ENCODE measurements around the gene RPS6KB1.
"Not testable (repeated sequence)": the region's sequence is repeated elsewhere in the genome, so short reads cannot be mapped to it uniquely, and the experiment has no call there.

Gene RPS6KB1

GRCh38 chr17:59892924-59893675 lies at the start of gene RPS6KB1, which contains the start of gene TUBD1:
TSS of gene RPS6KB1 (plus strand) at chr17:59893121. CDS start at chr17:59893185, 64 bp downstream.
TSS of gene TUBD1 (minus strand) at chr17:59892943. CDS start at chr17:59891002, 1,941 bp downstream.
- peak; percentile 95 for DNase-seq

GRCh38 chr17:59844884-59845594 lies 47.9 kb upstream of the RPS6KB1 start:
- DNase-seq, result no peak

GRCh38 chr17:59845595-59846393 lies 47.1 kb upstream of the RPS6KB1 start:
- no peak for DNase-seq

- DNase-seq, result no peak
These were observed 46.3 kb upstream of the RPS6KB1 start for GRCh38 chr17:59846394-59847165.

GRCh38 chr17:59848385-59848668 lies 44.6 kb upstream of the RPS6KB1 start:
- DNase-seq, result no peak

- DNase-seq, result no peak
These were observed 44.1 kb upstream of the RPS6KB1 start for GRCh38 chr17:59848778-59849177.

- DNase-seq, result not testable (repeated sequence)
These were observed 42.6 kb upstream of the RPS6KB1 start for GRCh38 chr17:59850311-59850710.

- no peak for DNase-seq
These were observed 41.2 kb upstream of the RPS6KB1 start for GRCh38 chr17:59851439-59852375.

GRCh38 chr17:59852847-59853167 lies 40.1 kb upstream of the RPS6KB1 start:
- DNase-seq, result not testable (repeated sequence)

GRCh38 chr17:59853168-59853918 lies 39.6 kb upstream of the RPS6KB1 start:
- DNase-seq, result peak; percentile 41

GRCh38 chr17:59853919-59854729 lies 38.8 kb upstream of the RPS6KB1 start:
- DNase-seq, result not testable (repeated sequence)

- DNase-seq, result no peak
These were observed 35.8 kb upstream of the RPS6KB1 start for GRCh38 chr17:59856859-59857794.

GRCh38 chr17:59858167-59858816 lies 34.6 kb upstream of the RPS6KB1 start:
- DNase-seq, result no peak

GRCh38 chr17:59858932-59859331 lies 34.0 kb upstream of the RPS6KB1 start:
- DNase-seq, result no peak

- no peak for DNase-seq
These were observed 33.4 kb upstream of the RPS6KB1 start for GRCh38 chr17:59859444-59860025.

- no peak for DNase-seq
These were observed 29.3 kb upstream of the RPS6KB1 start for GRCh38 chr17:59863616-59864015.

GRCh38 chr17:59869941-59870218 lies 23.0 kb upstream of the RPS6KB1 start:
- no peak for DNase-seq

- no peak for DNase-seq
These were observed 22.4 kb upstream of the RPS6KB1 start for GRCh38 chr17:59870482-59870881.

All from activated T-cell treated with anti-CD3 and anti-CD28 coated beads for 4 hours (primary cell).